ENCODE results near the gene XPO6.

GRCh38 chr16:28145796-28146195, 66.0 kb downstream of the XPO6 start:
- no peak for TF ChIP-seq CTCF (IDR thresholded peaks at IDR 0.05)
- TF ChIP-seq POLR2A (IDR thresholded peaks at IDR 0.05) = no peak
